OCI-LY3 (cell line): Measurements from ENCODE around the gene TTC13.

ENCODE experiments used
- H2AFZ ChIP-seq: fragments of 200-600, 300-600 bp; shearing (Covaris generic); 2 replicates; pipeline ENCODE4 v1.6.0; 2014; ENCODE audit warnings: antibody characterized with exemption, low read depth, low read length
- H3K27ac ChIP-seq: fragments of 200-600, 300-600 bp; sonication (generic); 2 replicates; pipeline ENCODE4 v1.5.1; 2014; ENCODE audit warnings: mild to moderate bottlenecking, low read length, moderate library complexity, mixed read lengths
- H3K27me3 ChIP-seq: fragments of 200-600, 300-600 bp; sonication (generic); 2 replicates; pipeline ENCODE4 v1.6.1; 2014; ENCODE audit warnings: low read depth, low read length, mixed read lengths
- H3K36me3 ChIP-seq: fragments of 200-600, 300-600 bp; sonication (generic); replicated peaks from 2 replicates; pipeline ENCODE3; 2014; ENCODE audit warnings: low read depth, low read length, mixed read lengths
- H3K4me1 ChIP-seq: fragments of 300-600, 200-600 bp; sonication (generic); 2 replicates; pipeline ENCODE4 v1.6.1; 2014; ENCODE audit warnings: low read length, mixed read lengths
- H3K4me2 ChIP-seq: fragments of 200-600, 300-600 bp; sonication (generic); 2 replicates; pipeline ENCODE4 v1.6.1; 2014; ENCODE audit warnings: low read length, mixed read lengths
- H3K4me3 ChIP-seq: fragments of 300-600, 200-600 bp; sonication (generic); 2 replicates; pipeline ENCODE4 v1.5.1; 2014; ENCODE audit warnings: antibody characterized with exemption, mild to moderate bottlenecking, low read length, moderate library complexity
- H3K79me2 ChIP-seq: fragments of 300-600, 200-600 bp; shearing (Covaris generic); 2 replicates; pipeline ENCODE4 v1.6.1; 2014; ENCODE audit warnings: mild to moderate bottlenecking, low read length, mixed read lengths
- H3K9ac ChIP-seq: fragments of 300-600, 200-600 bp; shearing (Covaris generic); 2 replicates; pipeline ENCODE4 v1.6.0; 2014; ENCODE audit warnings: mild to moderate bottlenecking, low read length, moderate library complexity
- H3K9me3 ChIP-seq: fragments of 200-600, 300-600 bp; shearing (Covaris generic); 2 replicates; pipeline ENCODE4 v1.6.1; 2014; ENCODE audit warnings: low read length, mixed read lengths; ENCODE audit not compliant: insufficient read depth
- H4K20me1 ChIP-seq: fragments of 200-600, 300-600 bp; sonication (generic); 2 replicates; pipeline ENCODE4 v1.6.1; 2016; ENCODE audit warnings: low read length, mixed read lengths; ENCODE audit not compliant: insufficient read depth
- EZH2phosphoT487 ChIP-seq: fragments of 200-600 bp; shearing (Covaris generic); IDR thresholded peaks from 2 replicates; pipeline ENCODE4 v1.6.1; 2018; ENCODE audit warnings: antibody characterized with exemption, mixed run types, low read depth
- TF ChIP-seq, protein P1 (sequence below): fragments of 200-600, 300-600 bp; sonication (generic); IDR thresholded peaks from 2 replicates; pipeline ENCODE4 v1.5.1; 2014; ENCODE audit warnings: antibody characterized with exemption, low read length, low read depth

Gene TTC13

DNA sequence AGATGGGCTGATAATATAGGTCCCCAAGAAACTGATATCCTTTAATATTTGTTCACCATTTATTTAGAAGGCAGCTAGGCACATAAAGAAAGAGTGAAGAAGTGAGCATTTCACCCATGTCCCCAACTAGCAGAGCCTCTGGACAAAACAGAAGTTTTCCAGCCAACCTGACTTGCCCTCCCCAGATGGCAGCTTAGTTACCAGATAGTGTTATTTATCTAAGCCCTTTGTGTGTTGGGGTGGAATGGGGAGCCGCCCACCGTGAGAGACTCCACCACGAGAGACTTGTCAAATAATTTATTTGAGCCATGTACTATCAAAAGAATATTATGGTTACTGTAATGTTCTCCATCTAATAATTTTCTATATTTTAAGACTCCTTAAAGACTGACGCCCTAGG lies 55.5 kb downstream of the TTC13 start:
- Histone ChIP-seq H3K4me1 (no peaks in the 10 kb centered on the region), H3K79me2 (no peaks in the 10 kb centered on the region), H3K36me3 (peaks cover 50% of the 10 kb centered on the region)

DNA sequence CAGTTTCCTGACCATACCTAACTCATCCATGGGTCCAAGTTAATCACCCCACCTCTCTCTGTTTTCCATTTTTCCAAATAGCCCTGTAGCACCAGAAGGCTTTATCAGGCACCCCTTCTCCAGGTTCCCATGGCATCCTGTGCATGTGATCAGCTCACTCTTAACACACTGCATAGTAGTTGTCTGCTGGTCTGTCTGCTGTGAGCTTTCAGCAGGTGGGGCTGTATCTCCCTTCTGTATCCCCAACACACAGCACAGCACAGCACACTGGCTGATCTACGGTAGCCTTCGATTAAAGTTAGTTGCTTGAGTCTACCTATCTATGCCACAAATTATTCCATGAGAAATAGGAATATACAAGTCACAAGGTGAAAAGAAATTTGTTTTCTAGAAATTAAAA lies 56.0 kb downstream of the TTC13 start:
- H3K9ac ChIP-seq, result no peak overlapping the region
- no peak overlapping the region for H3K27ac ChIP-seq
- H3K4me1 ChIP-seq, result no peaks in the 10 kb centered on the region
- H3K9me3 ChIP-seq, result no peaks in the 10 kb centered on the region
- H2AFZ ChIP-seq, result no peak overlapping the region
- H3K27me3 ChIP-seq, result no peaks in the 10 kb centered on the region
- no peaks in the 10 kb centered on the region for H4K20me1 ChIP-seq
- H3K4me3 ChIP-seq, result no peak overlapping the region
- H3K79me2 ChIP-seq, result no peaks in the 10 kb centered on the region
- TF ChIP-seq EZH2phosphoT487, result no peak
- TF ChIP-seq, protein P1, sequence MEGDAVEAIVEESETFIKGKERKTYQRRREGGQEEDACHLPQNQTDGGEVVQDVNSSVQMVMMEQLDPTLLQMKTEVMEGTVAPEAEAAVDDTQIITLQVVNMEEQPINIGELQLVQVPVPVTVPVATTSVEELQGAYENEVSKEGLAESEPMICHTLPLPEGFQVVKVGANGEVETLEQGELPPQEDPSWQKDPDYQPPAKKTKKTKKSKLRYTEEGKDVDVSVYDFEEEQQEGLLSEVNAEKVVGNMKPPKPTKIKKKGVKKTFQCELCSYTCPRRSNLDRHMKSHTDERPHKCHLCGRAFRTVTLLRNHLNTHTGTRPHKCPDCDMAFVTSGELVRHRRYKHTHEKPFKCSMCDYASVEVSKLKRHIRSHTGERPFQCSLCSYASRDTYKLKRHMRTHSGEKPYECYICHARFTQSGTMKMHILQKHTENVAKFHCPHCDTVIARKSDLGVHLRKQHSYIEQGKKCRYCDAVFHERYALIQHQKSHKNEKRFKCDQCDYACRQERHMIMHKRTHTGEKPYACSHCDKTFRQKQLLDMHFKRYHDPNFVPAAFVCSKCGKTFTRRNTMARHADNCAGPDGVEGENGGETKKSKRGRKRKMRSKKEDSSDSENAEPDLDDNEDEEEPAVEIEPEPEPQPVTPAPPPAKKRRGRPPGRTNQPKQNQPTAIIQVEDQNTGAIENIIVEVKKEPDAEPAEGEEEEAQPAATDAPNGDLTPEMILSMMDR, result peak; percentile 18; the same call in 1 of the 2 replicates
- H3K4me2 ChIP-seq, result no peak overlapping the region
- H3K36me3 ChIP-seq, result peaks cover 46% of the 10 kb centered on the region

More for the DNA sequence above, 55.5 kb downstream of the TTC13 start:
- Histone ChIP-seq H2AFZ (no peak overlapping the region), H3K4me2 (no peak overlapping the region), H3K9ac (no peak overlapping the region), H4K20me1 (no peaks in the 10 kb centered on the region), H3K9me3 (no peaks in the 10 kb centered on the region), H3K27me3 (no peaks in the 10 kb centered on the region), H3K27ac (no peak overlapping the region), H3K4me3 (no peak overlapping the region)
- TF ChIP-seq, protein P1, result no peak
- no peak for TF ChIP-seq EZH2phosphoT487

DNA sequence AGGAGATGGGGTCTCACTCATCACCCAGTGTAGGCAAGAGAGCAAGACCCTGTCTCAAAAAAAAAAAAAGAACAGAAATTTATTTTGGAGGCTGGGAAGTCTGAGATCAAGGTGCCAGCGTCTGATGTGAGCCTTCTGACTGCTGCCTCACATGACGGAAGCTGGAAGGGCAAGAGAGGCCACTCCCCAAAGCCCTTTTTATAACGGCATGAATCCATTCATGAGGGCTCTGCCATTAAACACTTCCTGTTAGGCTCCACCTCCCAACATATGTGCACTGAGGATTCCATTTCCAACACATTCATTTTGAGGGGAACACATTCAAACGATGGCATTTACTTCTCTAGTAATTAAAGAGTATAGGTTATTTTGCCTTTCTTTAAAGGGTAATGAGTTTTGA lies 59.5 kb downstream of the TTC13 start:
- H3K27ac ChIP-seq, result no peak overlapping the region
- H3K9ac ChIP-seq, result no peak overlapping the region
- TF ChIP-seq, protein P1, result no peak
- TF ChIP-seq EZH2phosphoT487, result no peak
- H3K27me3 ChIP-seq, result no peaks in the 10 kb centered on the region
- H3K4me2 ChIP-seq, result no peak overlapping the region
- no peaks in the 10 kb centered on the region for H4K20me1 ChIP-seq
- H3K79me2 ChIP-seq, result no peaks in the 10 kb centered on the region
- peaks cover 41% of the 10 kb centered on the region for H3K36me3 ChIP-seq
- H3K9me3 ChIP-seq, result no peaks in the 10 kb centered on the region
- H2AFZ ChIP-seq, result no peak overlapping the region
- H3K4me1 ChIP-seq, result no peaks in the 10 kb centered on the region
- H3K4me3 ChIP-seq, result no peak overlapping the region

DNA sequence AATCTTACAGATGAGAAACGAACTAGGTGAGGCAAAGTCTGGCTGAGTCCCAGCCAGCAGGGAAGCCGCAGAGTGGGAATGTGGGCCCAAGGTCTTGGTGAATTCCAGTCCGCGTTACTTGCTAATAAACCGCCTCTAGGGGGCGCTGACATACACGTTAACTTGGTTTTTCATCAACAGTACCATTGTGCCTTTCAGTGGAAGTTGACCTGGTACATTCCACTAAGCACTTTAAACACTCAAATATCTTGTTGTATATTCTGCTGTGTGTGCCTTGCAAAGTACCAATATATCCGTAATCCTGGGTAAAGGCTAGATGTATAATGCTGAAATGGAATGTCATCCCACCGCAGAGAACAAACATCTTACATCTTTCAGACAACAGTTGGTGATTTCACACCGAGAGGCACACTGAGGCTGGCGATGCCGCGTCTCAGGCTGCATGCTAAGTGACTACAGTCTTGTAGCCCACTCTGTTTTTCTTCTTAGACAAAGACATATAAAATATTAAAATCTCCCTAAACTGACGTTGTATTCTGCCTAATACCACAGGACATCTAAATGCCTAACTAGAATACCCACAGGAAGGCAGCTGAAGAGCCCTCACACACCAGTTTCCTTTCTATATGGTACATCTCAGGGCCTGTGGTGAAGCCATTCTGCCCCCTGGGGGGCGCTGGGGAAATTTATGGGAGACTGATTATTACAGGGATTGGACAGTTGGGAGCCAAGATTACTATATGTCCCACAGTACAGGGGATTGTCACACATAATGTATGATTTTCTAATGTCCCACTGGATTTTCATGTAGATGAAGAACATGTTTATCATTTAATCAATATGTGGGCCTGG lies 61.2 kb downstream of the TTC13 start:
- Histone ChIP-seq H3K4me2 (no peak overlapping the region), H3K36me3 (peaks cover 37% of the 10 kb centered on the region)

More for the DNA sequence above, 61.2 kb downstream of the TTC13 start:
- Histone ChIP-seq H3K4me3 (no peak overlapping the region), H2AFZ (no peak overlapping the region), H3K27me3 (no peaks in the 10 kb centered on the region), H3K4me1 (no peaks in the 10 kb centered on the region), H3K9ac (no peak overlapping the region), H4K20me1 (no peaks in the 10 kb centered on the region), H3K9me3 (no peaks in the 10 kb centered on the region), H3K27ac (no peak overlapping the region), H3K79me2 (no peaks in the 10 kb centered on the region)
- no peak for TF ChIP-seq EZH2phosphoT487
- TF ChIP-seq, protein P1, result peak; percentile 88
